Neural cell (in vitro differentiated cells): Measurements from ENCODE around the gene ARTN.

Experiments
- EZH2 ChIP-seq: fragments of 200-600, 300-800 bp; shearing (Covaris generic), sonication (generic); IDR thresholded peaks from 2 replicates; pipeline ENCODE4 v1.6.1; 2014; ENCODE audit warnings: antibody characterized with exemption, low read length, borderline replicate concordance, mild to moderate bottlenecking; ENCODE audit not compliant: insufficient read depth, poor library complexity, severe bottlenecking
- RAD21 ChIP-seq: fragments of 450-650 bp; conservative IDR thresholded peaks from 2 replicates; pipeline ENCODE4 v1.6.1; 2014; ENCODE audit warnings: antibody characterized with exemption, mild to moderate bottlenecking, moderate library complexity

DNA sequence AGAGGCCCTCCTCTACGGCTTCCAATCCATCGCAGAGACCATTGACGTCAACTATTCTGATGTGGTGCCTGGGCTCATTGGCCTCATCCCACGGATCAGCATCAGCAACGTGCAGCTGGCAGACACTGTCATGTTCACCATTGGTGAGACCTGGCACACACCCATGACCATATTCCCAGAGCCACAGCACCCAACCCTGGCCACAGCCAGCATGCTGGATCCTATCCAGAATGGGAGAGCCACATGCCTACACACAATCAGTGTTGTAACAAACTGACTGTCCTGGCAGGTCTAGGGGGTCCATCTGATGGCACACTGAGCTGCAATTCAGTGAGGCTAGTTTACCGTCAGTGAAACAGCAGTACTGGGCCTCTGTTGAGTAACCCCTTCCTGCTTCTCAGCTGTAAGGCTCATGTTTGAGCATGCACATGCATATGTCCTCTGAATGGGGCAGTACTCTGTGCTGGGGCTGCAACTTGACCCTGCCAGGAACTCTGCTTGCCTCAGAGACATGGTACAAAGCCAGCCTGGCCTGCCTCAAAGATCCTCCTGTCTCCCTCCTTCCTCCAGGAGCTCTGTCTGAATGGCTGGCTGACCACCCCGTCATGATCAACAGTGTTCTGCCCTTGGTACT lies 23.9 kb downstream of the ARTN start:
- TF ChIP-seq EZH2 (no peak), RAD21 (no peak)
